AG04450 (cell line): ENCODE data around the gene SPEM1. TPM values are rescaled to one million over a fixed set of nuclear protein-coding genes. Genes with fewer than 3 reads are reported as not detected.

Source experiments
- CTCF ChIA-PET: fragments of 300-600, 350-600 bp; formaldehyde crosslinking; extraction: SDS; loops from one replicate; lab custom pipeline; 2022; ENCODE audit warnings: antibody characterized with exemption, inconsistent platforms; lab: Charles Lee
- POLR2A ChIA-PET: fragments of 350-600 bp; formaldehyde crosslinking; extraction: SDS; loops from one replicate; lab custom pipeline; 2021; ENCODE audit warnings: antibody characterized with exemption, inconsistent platforms; lab: Yijun Ruan, JAX
- DNase-seq: peaks from one replicate; pipeline ENCODE4 v3.0.0-alpha.2; 2011; ENCODE audit warnings: low read depth, low spot score
- H3K27ac ChIP-seq: one replicate; pipeline ENCODE4 v1.5.1; 2012; ENCODE audit warnings: low read depth, low read length, control low read depth
- H3K27me3 ChIP-seq: one replicate; pipeline ENCODE4 v1.6.0; 2012; ENCODE audit warnings: low read length; ENCODE audit not compliant: control insufficient read depth, insufficient read depth
- H3K4me3 ChIP-seq: 2 replicates; pipeline ENCODE4 v1.5.1; 2011; ENCODE audit warnings: mild to moderate bottlenecking, low read depth, low read length, control low read depth
- H3K9me3 ChIP-seq: 2 replicates; pipeline ENCODE4 v1.5.1; 2012; ENCODE audit warnings: low read length; ENCODE audit not compliant: control insufficient read depth, insufficient read depth
- CTCF ChIP-seq: IDR thresholded peaks from 2 replicates; pipeline ENCODE4 v1.5.1; 2011; ENCODE audit warnings: low read depth, low read length, control low read depth, inconsistent platforms
- polyA plus RNA-seq: library from polyadenylated mRNA; depleted of rRNA; stranded (reverse); fragments of >200 nt; gene quantifications from 2 replicates; pipeline ENCODE4 v1.2.3, GENCODE V29; 2011

The SPEM1 gene
- polyA plus RNA-seq, 1 experiment, result not detected

- H3K4me3 ChIP-seq, result peak overlapping the region; percentile 86
- DNase-seq, result no peak
- ChIA-PET POLR2A (interaction anchor here (0.6 to 1.8 kb wide), 17 partner anchors 16 to 805 kb away, joined by 3 to 20 read pairs (median 4); partner anchors contain the start of genes AURKB, CD68, DVL2 and NEURL4), CTCF (interaction anchor here (0.8 to 1.1 kb wide), 2 partner anchors 52 to 156 kb away, joined by 3 to 9 read pairs; partner anchors contain the start of genes KCTD11 and SENP3)
- H3K27ac ChIP-seq, result peak overlapping the region; percentile 52
- H3K9me3 ChIP-seq, result no peaks in the 10 kb centered on the region
- no peaks in the 10 kb centered on the region for H3K27me3 ChIP-seq
- no peak for TF ChIP-seq CTCF
Measured at GRCh38 chr17:7404737-7405349, 15.3 kb upstream of the SPEM1 start.

- ChIA-PET POLR2A (interaction anchor here (0.7 kb wide), 2 partner anchors 36 to 222 kb away, joined by 4 read pairs; no protein-coding TSS in a partner anchor), CTCF (interaction anchor here (0.9 kb wide), 1 partner anchor 31 kb away, joined by 4 read pairs; no protein-coding TSS in a partner anchor)
- H3K4me3 ChIP-seq, result peak overlapping the region; percentile 86
- TF ChIP-seq CTCF, result no peak
- H3K9me3 ChIP-seq, result no peaks in the 10 kb centered on the region
- no peak for DNase-seq
- peak overlapping the region; percentile 52 for H3K27ac ChIP-seq
- H3K27me3 ChIP-seq, result no peaks in the 10 kb centered on the region
Measured at GRCh38 chr17:7405350-7406234, 14.5 kb upstream of the SPEM1 start.

- ChIA-PET POLR2A (no interaction called here), CTCF (interaction anchor here (0.9 to 1.7 kb wide), 2 partner anchors 30 to 155 kb away, joined by 4 to 7 read pairs; partner anchors contain the start of gene SENP3)
- H3K27me3 ChIP-seq, result no peaks in the 10 kb centered on the region
- H3K27ac ChIP-seq, result no peak overlapping the region
- no peak for TF ChIP-seq CTCF
- no peak for DNase-seq
- peak overlapping the region; percentile 86 for H3K4me3 ChIP-seq
- H3K9me3 ChIP-seq, result no peaks in the 10 kb centered on the region; the same call in 1 of the 2 replicates
Measured at GRCh38 chr17:7406235-7406825, 13.8 kb upstream of the SPEM1 start.

GRCh38 chr17:7407082-7407481 is 13.0 kb upstream of the SPEM1 start:
- POLR2A ChIA-PET, result no interaction called here
- no peak overlapping the region for H3K27ac ChIP-seq
- H3K4me3 ChIP-seq, result no peak overlapping the region; the same call in 1 of the 2 replicates
- TF ChIP-seq CTCF, result no peak
- DNase-seq, result no peak
- CTCF ChIA-PET, result interaction anchor here (1.7 kb wide), 1 partner anchor 154 kb away, joined by 7 read pairs; the partner anchor contains the start of gene SENP3
- no peaks in the 10 kb centered on the region; the same call in 1 of the 2 replicates for H3K9me3 ChIP-seq
- H3K27me3 ChIP-seq, result no peaks in the 10 kb centered on the region
